Mucosa of descending colon (tissue), 3 donors: Measurements from ENCODE around the gene COL23A1. TPM values are rescaled to one million over a fixed set of nuclear protein-coding genes. Genes with fewer than 3 reads are reported as not detected.

Experiments
- ATAC-seq: fragments of 200-7000 bp; cut with Tn5 transposase; one replicate; pipeline ENCODE4 v1.9.1; 2020; ENCODE audit warnings: mild to moderate bottlenecking, moderate library complexity
- DNase-seq, 3 donors: peaks; one replicate each; pipeline ENCODE4 v3.0.0-alpha.2; 2020
- H3K36me3 ChIP-seq: fragments of 200-600 bp; one replicate; pipeline ENCODE4 v1.8.0; 2021; ENCODE audit warnings: low read depth, mild to moderate bottlenecking
- H3K4me1 ChIP-seq: fragments of 200-600 bp; one replicate; pipeline ENCODE4 v1.8.0; 2021; ENCODE audit warnings: low read depth, mild to moderate bottlenecking
- H3K4me3 ChIP-seq: fragments of 200-600 bp; one replicate; pipeline ENCODE4 v1.8.0; 2021; ENCODE audit warnings: mild to moderate bottlenecking
- H3K9me3 ChIP-seq: fragments of 200-600 bp; one replicate; pipeline ENCODE4 v1.8.0; 2021; ENCODE audit warnings: mild to moderate bottlenecking
- CTCF ChIP-seq: fragments of 200-600 bp; IDR thresholded peaks from one replicate; pipeline ENCODE4 v1.8.0; 2022; ENCODE audit warnings: antibody characterized with exemption, mild to moderate bottlenecking
- intact Hi-C, 2 donors: fragments of 100-400 bp; cut with DNase I in 1 of 2; cut with micrococcal nuclease in 1 of 2; formaldehyde crosslinking; loops; one replicate each; pipeline versions ENCODE4 v1.11.0 to v1.11.1; 2022; cut with DNase I, micrococcal nuclease
- total RNA-seq, 3 donors: library from RNA; stranded (reverse); fragmentation: NEBNext Ultra II Directional in 2 of 3; extraction: Animal tissue kit (Norgen Biotek cat#: 25700) in 2 of 3; gene quantifications; one replicate each; pipeline versions ENCODE4 v1.2.1 to v1.2.4, GENCODE V29; 2021 to 2023
- donor health status: DM: no; HTN: no; CAD: no; lungs with moderate emphysema.
- donor health status: DM: no; HTN: no; CAD: no.
- donor health status: DM: no; HTN: yes; CAD: no.

COL23A1 gene
- total RNA-seq, 3 donors from 2014 or later = 0.17 to 2.7 (median 0.43) TPM

- DNase-seq (no peak), ATAC-seq (no peak)
These were observed 38.7 kb downstream of the COL23A1 start for GRCh38 chr5:178551468-178551867.

GRCh38 chr5:178551059-178551458 lies 39.1 kb downstream of the COL23A1 start:
- H3K4me3 ChIP-seq = no peak overlapping the region
- no peaks in the 10 kb centered on the region for H3K9me3 ChIP-seq
- no peaks in the 10 kb centered on the region for H3K4me1 ChIP-seq
- no peak for TF ChIP-seq CTCF
- intact Hi-C loops = loop anchor here (10.0 kb wide), 2 partner anchors 266 to 276 kb away; no protein-coding TSS in a partner anchor
- ATAC-seq = no peak
- DNase-seq = no peak
- no peaks in the 10 kb centered on the region for H3K36me3 ChIP-seq

More at GRCh38 chr5:178551468-178551867, 38.7 kb downstream of the COL23A1 start:
- TF ChIP-seq CTCF = no peak
- H3K4me1 ChIP-seq = no peaks in the 10 kb centered on the region
- H3K4me3 ChIP-seq = no peak overlapping the region
- no peaks in the 10 kb centered on the region for H3K36me3 ChIP-seq
- no peaks in the 10 kb centered on the region for H3K9me3 ChIP-seq
- intact Hi-C loops = loop anchor here (10.0 kb wide), 2 partner anchors 267 to 277 kb away; no protein-coding TSS in a partner anchor

- ATAC-seq (no peak), DNase-seq (no peak)
- no peaks in the 10 kb centered on the region for H3K9me3 ChIP-seq
- TF ChIP-seq CTCF = no peak
- H3K36me3 ChIP-seq = no peaks in the 10 kb centered on the region
- no peaks in the 10 kb centered on the region for H3K4me1 ChIP-seq
- H3K4me3 ChIP-seq = no peak overlapping the region
- intact Hi-C loops = no loop called here
These were observed 41.4 kb downstream of the COL23A1 start for GRCh38 chr5:178548746-178549145.

GRCh38 chr5:178547753-178548415 lies 42.3 kb downstream of the COL23A1 start:
- DNase-seq (no peak), ATAC-seq (no peak)
- H3K9me3 ChIP-seq = no peaks in the 10 kb centered on the region
- no peaks in the 10 kb centered on the region for H3K4me1 ChIP-seq
- no peaks in the 10 kb centered on the region for H3K36me3 ChIP-seq
- TF ChIP-seq CTCF = no peak
- no peak overlapping the region for H3K4me3 ChIP-seq
- intact Hi-C loops = no loop called here

GRCh38 chr5:178547052-178547666 lies 43.0 kb downstream of the COL23A1 start:
- no peak for DNase-seq
- Histone ChIP-seq H3K4me1 (no peaks in the 10 kb centered on the region), H3K9me3 (no peaks in the 10 kb centered on the region), H3K36me3 (no peaks in the 10 kb centered on the region), H3K4me3 (no peak overlapping the region)
- intact Hi-C loops = no loop called here
- no peak for TF ChIP-seq CTCF
- no peak for ATAC-seq
